ENCODE data around the gene VPS16. TPM values are rescaled to one million over a fixed set of nuclear protein-coding genes. Genes with fewer than 3 reads are reported as not detected.
A peak's percentile ranks its signal among the peaks of the same experiment; 100 is the strongest.

VPS16 gene
- total RNA-seq, 1 experiment from 2014 or later: 24.7 TPM

DNA sequence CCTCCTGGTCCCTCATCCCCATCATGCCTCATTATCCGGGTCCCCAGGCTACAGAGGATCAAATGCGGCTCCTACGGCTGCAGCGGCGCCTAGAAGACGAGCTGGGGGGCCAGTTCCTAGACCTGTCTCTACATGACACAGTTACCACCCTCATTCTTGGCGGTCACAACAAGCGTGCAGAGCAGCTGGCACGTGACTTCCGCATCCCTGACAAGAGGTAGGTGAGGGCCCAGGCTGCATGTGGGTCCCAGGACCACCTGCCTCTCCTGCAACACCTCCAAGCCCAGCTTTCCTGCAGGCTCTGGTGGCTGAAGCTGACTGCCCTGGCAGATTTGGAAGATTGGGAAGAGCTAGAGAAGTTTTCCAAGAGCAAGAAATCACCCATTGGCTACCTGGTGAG lies 24.6 kb downstream of the VPS16 start:
- Histone ChIP-seq H3K27ac (ENCODE audit: low read length) (no peak overlapping the region), H3K9me2 (replicated peaks; ENCODE audit: insufficient read depth, low read length) (no peaks in the 10 kb centered on the region)
- no peak for DNase-seq

DNA sequence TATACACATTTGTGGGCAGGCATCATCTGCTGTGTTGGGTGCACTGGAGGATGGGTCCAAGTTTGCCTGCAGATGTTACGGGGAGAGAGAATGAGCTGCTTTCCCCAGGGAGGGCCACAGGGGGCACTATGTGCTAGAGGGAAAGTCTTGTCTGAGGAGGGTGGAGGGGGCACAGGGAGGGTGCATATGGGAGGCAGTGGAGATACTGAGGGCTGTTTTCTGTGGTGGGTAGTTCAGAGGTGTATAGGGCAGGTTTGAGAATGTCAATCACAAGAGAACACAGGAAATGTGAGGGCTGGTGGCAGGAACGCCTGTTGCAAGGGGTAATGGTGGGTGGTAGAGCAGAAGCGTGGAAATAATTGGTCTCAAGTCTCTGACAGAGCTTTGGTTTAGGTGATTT lies 25.1 kb downstream of the VPS16 start:
- H3K9me3 ChIP-seq (ENCODE audit: low read length): no peaks in the 10 kb centered on the region
- no peaks in the 10 kb centered on the region for H3K27me3 ChIP-seq (ENCODE audit: low read length)
- H3K4me1 ChIP-seq (ENCODE audit: low read length): no peaks in the 10 kb centered on the region
- H3K9ac ChIP-seq (ENCODE audit: low read length): no peak overlapping the region
- no peaks in the 10 kb centered on the region for H4K20me1 ChIP-seq (ENCODE audit: insufficient read depth, low read depth, low read length)
- H3K4me2 ChIP-seq (ENCODE audit: low read depth, low read length, poor library complexity, severe bottlenecking): no peak overlapping the region
- no peak overlapping the region for H3K4me3 ChIP-seq (ENCODE audit: low read length)
- no peaks in the 10 kb centered on the region for H3K79me2 ChIP-seq (ENCODE audit: low read length)
- no peaks in the 10 kb centered on the region for H3K9me2 ChIP-seq (replicated peaks; ENCODE audit: insufficient read depth, low read length)
- H3K36me3 ChIP-seq (ENCODE audit: insufficient read depth, low read length): no peaks in the 10 kb centered on the region
- no peak overlapping the region for H3K27ac ChIP-seq (ENCODE audit: low read length)
- no peak overlapping the region for H2AFZ ChIP-seq (ENCODE audit: low read length)
- DNase-seq: peak; percentile 60

More for the DNA sequence above, 24.6 kb downstream of the VPS16 start:
- Histone ChIP-seq H3K79me2 (ENCODE audit: low read length) (no peaks in the 10 kb centered on the region), H2AFZ (ENCODE audit: low read length) (no peak overlapping the region), H3K9ac (ENCODE audit: low read length) (no peak overlapping the region), H3K4me1 (ENCODE audit: low read length) (no peaks in the 10 kb centered on the region), H3K9me3 (ENCODE audit: low read length) (no peaks in the 10 kb centered on the region), H3K4me2 (ENCODE audit: low read depth, low read length, poor library complexity, severe bottlenecking) (no peak overlapping the region), H4K20me1 (ENCODE audit: insufficient read depth, low read depth, low read length) (no peaks in the 10 kb centered on the region), H3K4me3 (ENCODE audit: low read length) (no peak overlapping the region), H3K36me3 (ENCODE audit: insufficient read depth, low read length) (no peaks in the 10 kb centered on the region), H3K27me3 (ENCODE audit: low read length) (no peaks in the 10 kb centered on the region)

- Histone ChIP-seq H3K9ac (ENCODE audit: low read length) (no peak overlapping the region), H3K4me1 (ENCODE audit: low read length) (no peaks in the 10 kb centered on the region), H3K36me3 (ENCODE audit: insufficient read depth, low read length) (no peaks in the 10 kb centered on the region), H3K79me2 (ENCODE audit: low read length) (no peaks in the 10 kb centered on the region), H3K27me3 (ENCODE audit: low read length) (no peaks in the 10 kb centered on the region), H3K9me3 (ENCODE audit: low read length) (no peaks in the 10 kb centered on the region), H2AFZ (ENCODE audit: low read length) (no peak overlapping the region), H3K27ac (ENCODE audit: low read length) (no peak overlapping the region), H3K9me2 (replicated peaks; ENCODE audit: insufficient read depth, low read length) (no peaks in the 10 kb centered on the region), H3K4me3 (ENCODE audit: low read length) (no peak overlapping the region), H3K4me2 (ENCODE audit: low read depth, low read length, poor library complexity, severe bottlenecking) (no peak overlapping the region), H4K20me1 (ENCODE audit: insufficient read depth, low read depth, low read length) (no peaks in the 10 kb centered on the region)
- DNase-seq: no peak
Observed at GRCh38 chr20:2866236-2866635, 25.7 kb downstream of the VPS16 start.

- H3K4me2 ChIP-seq (ENCODE audit: low read depth, low read length, poor library complexity, severe bottlenecking): no peak overlapping the region
- H3K4me1 ChIP-seq (ENCODE audit: low read length): peaks cover 4% of the 10 kb centered on the region
- no peak overlapping the region for H3K27ac ChIP-seq (ENCODE audit: low read length)
Observed at GRCh38 chr20:2867081-2867864, 26.7 kb downstream of the VPS16 start.

DNA sequence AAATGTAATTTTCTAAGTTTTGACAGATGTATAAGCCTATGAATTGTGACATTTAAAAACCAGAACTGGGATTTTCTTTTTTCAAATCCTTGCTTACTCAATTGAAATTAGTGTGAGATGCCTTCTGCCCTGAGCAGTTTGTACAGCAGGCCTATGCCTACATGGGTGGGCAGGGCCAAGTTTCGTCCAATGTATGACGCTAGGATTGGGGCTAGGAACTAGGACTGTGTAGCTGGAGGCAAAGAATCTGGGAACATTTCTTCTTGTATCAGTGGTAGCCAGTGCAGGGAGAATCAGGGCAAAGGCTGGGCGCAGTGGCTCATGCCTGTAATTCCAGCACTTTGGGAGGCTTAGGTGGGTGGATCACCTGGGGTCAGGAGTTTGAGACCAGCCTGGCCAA lies 28.8 kb downstream of the VPS16 start:
- no peak for DNase-seq
- Histone ChIP-seq H3K9me3 (ENCODE audit: low read length) (no peaks in the 10 kb centered on the region), H2AFZ (ENCODE audit: low read length) (no peak overlapping the region), H3K9ac (ENCODE audit: low read length) (no peak overlapping the region), H3K4me1 (ENCODE audit: low read length) (peaks cover 14% of the 10 kb centered on the region), H4K20me1 (ENCODE audit: insufficient read depth, low read depth, low read length) (no peaks in the 10 kb centered on the region), H3K9me2 (replicated peaks; ENCODE audit: insufficient read depth, low read length) (no peaks in the 10 kb centered on the region), H3K36me3 (ENCODE audit: insufficient read depth, low read length) (no peaks in the 10 kb centered on the region), H3K4me2 (ENCODE audit: low read depth, low read length, poor library complexity, severe bottlenecking) (no peak overlapping the region), H3K4me3 (ENCODE audit: low read length) (no peak overlapping the region), H3K27me3 (ENCODE audit: low read length) (no peaks in the 10 kb centered on the region), H3K79me2 (ENCODE audit: low read length) (peaks cover 8% of the 10 kb centered on the region), H3K27ac (ENCODE audit: low read length) (no peak overlapping the region)

More at GRCh38 chr20:2867081-2867864, 26.7 kb downstream of the VPS16 start:
- no peak overlapping the region for H3K4me3 ChIP-seq (ENCODE audit: low read length)
- no peaks in the 10 kb centered on the region for H4K20me1 ChIP-seq (ENCODE audit: insufficient read depth, low read depth, low read length)
- H3K9me2 ChIP-seq (replicated peaks; ENCODE audit: insufficient read depth, low read length): no peaks in the 10 kb centered on the region
- no peak overlapping the region for H3K9ac ChIP-seq (ENCODE audit: low read length)
- no peaks in the 10 kb centered on the region for H3K27me3 ChIP-seq (ENCODE audit: low read length)
- no peaks in the 10 kb centered on the region for H3K79me2 ChIP-seq (ENCODE audit: low read length)
- no peak for DNase-seq
- no peak overlapping the region for H2AFZ ChIP-seq (ENCODE audit: low read length)
- no peaks in the 10 kb centered on the region for H3K9me3 ChIP-seq (ENCODE audit: low read length)
- H3K36me3 ChIP-seq (ENCODE audit: insufficient read depth, low read length): no peaks in the 10 kb centered on the region

GRCh38 chr20:2871111-2871465 lies 30.5 kb downstream of the VPS16 start:
- peaks cover 25% of the 10 kb centered on the region for H3K79me2 ChIP-seq (ENCODE audit: low read length)
- no peaks in the 10 kb centered on the region for H3K9me2 ChIP-seq (replicated peaks; ENCODE audit: insufficient read depth, low read length)
- H3K4me3 ChIP-seq (ENCODE audit: low read length): no peak overlapping the region
- no peak for DNase-seq
- H4K20me1 ChIP-seq (ENCODE audit: insufficient read depth, low read depth, low read length): no peaks in the 10 kb centered on the region
- H3K9me3 ChIP-seq (ENCODE audit: low read length): no peaks in the 10 kb centered on the region
- H3K9ac ChIP-seq (ENCODE audit: low read length): no peak overlapping the region
- no peaks in the 10 kb centered on the region; the same call in 1 of the 2 replicates for H3K36me3 ChIP-seq (ENCODE audit: insufficient read depth, low read length)
- H3K27ac ChIP-seq (ENCODE audit: low read length): no peak overlapping the region
- no peak overlapping the region for H3K4me2 ChIP-seq (ENCODE audit: low read depth, low read length, poor library complexity, severe bottlenecking)
- H3K27me3 ChIP-seq (ENCODE audit: low read length): no peaks in the 10 kb centered on the region
- peaks cover 31% of the 10 kb centered on the region for H3K4me1 ChIP-seq (ENCODE audit: low read length)
- H2AFZ ChIP-seq (ENCODE audit: low read length): no peak overlapping the region

- H3K4me3 ChIP-seq (ENCODE audit: low read length): peak overlapping the region; percentile 100
- DNase-seq: no peak
- peaks cover 39% of the 10 kb centered on the region for H3K4me1 ChIP-seq (ENCODE audit: low read length)
- H2AFZ ChIP-seq (ENCODE audit: low read length): peak overlapping the region; percentile 59
- no peak overlapping the region for H3K27ac ChIP-seq (ENCODE audit: low read length)
- H4K20me1 ChIP-seq (ENCODE audit: insufficient read depth, low read depth, low read length): no peaks in the 10 kb centered on the region
- H3K36me3 ChIP-seq (ENCODE audit: insufficient read depth, low read length): peaks cover 7% of the 10 kb centered on the region; the same call in 1 of the 2 replicates
- H3K9me2 ChIP-seq (replicated peaks; ENCODE audit: insufficient read depth, low read length): no peaks in the 10 kb centered on the region
- no peaks in the 10 kb centered on the region for H3K27me3 ChIP-seq (ENCODE audit: low read length)
- H3K4me2 ChIP-seq (ENCODE audit: low read depth, low read length, poor library complexity, severe bottlenecking): peak overlapping the region; percentile 95
- no peaks in the 10 kb centered on the region for H3K9me3 ChIP-seq (ENCODE audit: low read length)
- peak overlapping the region; percentile 98 for H3K9ac ChIP-seq (ENCODE audit: low read length)
- H3K79me2 ChIP-seq (ENCODE audit: low read length): peaks cover 33% of the 10 kb centered on the region
Observed at GRCh38 chr20:2871661-2872458, 31.3 kb downstream of the VPS16 start.

- Histone ChIP-seq H3K79me2 (ENCODE audit: low read length) (peaks cover 40% of the 10 kb centered on the region), H3K4me1 (ENCODE audit: low read length) (peaks cover 39% of the 10 kb centered on the region), H3K4me3 (ENCODE audit: low read length) (peak overlapping the region; percentile 100), H3K9me3 (ENCODE audit: low read length) (no peaks in the 10 kb centered on the region), H3K4me2 (ENCODE audit: low read depth, low read length, poor library complexity, severe bottlenecking) (peak overlapping the region; percentile 95), H2AFZ (ENCODE audit: low read length) (peak overlapping the region; percentile 59), H4K20me1 (ENCODE audit: insufficient read depth, low read depth, low read length) (no peaks in the 10 kb centered on the region), H3K27me3 (ENCODE audit: low read length) (no peaks in the 10 kb centered on the region), H3K27ac (ENCODE audit: low read length) (no peak overlapping the region), H3K9ac (ENCODE audit: low read length) (peak overlapping the region; percentile 98), H3K36me3 (ENCODE audit: insufficient read depth, low read length) (peaks cover 8% of the 10 kb centered on the region; the same call in 1 of the 2 replicates), H3K9me2 (replicated peaks; ENCODE audit: insufficient read depth, low read length) (no peaks in the 10 kb centered on the region)
- peak; percentile 92 for DNase-seq
Observed at GRCh38 chr20:2872459-2873009, 32.0 kb downstream of the VPS16 start.

Measured in Karpas-422 (cell line).